H1 (cell line): ENCODE results near the gene HOXB6. TPM values are rescaled to one million over a fixed set of nuclear protein-coding genes. Genes with fewer than 3 reads are reported as not detected.

Source experiments
- CTCF ChIA-PET: fragments of 300-600 bp; sonication (Branson Sonifier 250); formaldehyde crosslinking; loops from one replicate; lab custom pipeline; 2021; ENCODE audit not compliant: partially characterized antibody; lab: Charles Lee
- POLR2A ChIA-PET: fragments of 300-600 bp; sonication (Branson Sonifier 250); formaldehyde crosslinking; loops from one replicate; lab custom pipeline; 2021; ENCODE audit warnings: inconsistent platforms; ENCODE audit not compliant: partially characterized antibody; lab: Charles Lee
- DNase-seq, 2 experiments: peaks; one replicate each; pipeline versions ENCODE4 v3.0.0 to v3.0.0-alpha.2; 2010 to 2022; ENCODE audit warnings: low spot score in 2 of 2, low read depth in 1 of 2, mixed read lengths in 1 of 2
- FAIRE-seq: peaks from 2 replicates; lab custom pipeline; 2011; peaks lifted over from hg19 to GRCh38; lab: Jason Lieb, UNC
- H2AFZ ChIP-seq: 2 replicates; pipeline ENCODE4 v1.8.1; 2012; ENCODE audit warnings: low read length, inconsistent platforms
- H2AK5ac ChIP-seq: 2 replicates; pipeline ENCODE4 v1.6.1; 2013; ENCODE audit warnings: low read depth, low read length
- H2BK120ac ChIP-seq: replicated peaks from 2 replicates; pipeline ENCODE3; 2013; ENCODE audit warnings: low read depth, low read length, inconsistent platforms
- H2BK12ac ChIP-seq: 2 replicates; pipeline ENCODE4 v1.6.1; 2013; ENCODE audit warnings: low read depth, low read length
- H2BK15ac ChIP-seq: 2 replicates; pipeline ENCODE4 v1.6.1; 2013; ENCODE audit warnings: low read length
- H2BK20ac ChIP-seq: 2 replicates; pipeline ENCODE4 v1.6.1; 2013; ENCODE audit warnings: low read length
- H2BK5ac ChIP-seq: 2 replicates; pipeline ENCODE4 v1.6.1; 2013; ENCODE audit warnings: low read depth, low read length
- H3K14ac ChIP-seq: 2 replicates; pipeline ENCODE4 v1.6.1; 2013; ENCODE audit warnings: inconsistent platforms; ENCODE audit not compliant: insufficient read length
- H3K18ac ChIP-seq: 2 replicates; pipeline ENCODE4 v1.6.1; 2013; ENCODE audit warnings: low read length; ENCODE audit errors: extremely low read depth
- H3K23ac ChIP-seq: 2 replicates; pipeline ENCODE4 v1.6.1; 2013; ENCODE audit warnings: inconsistent platforms; ENCODE audit not compliant: insufficient read length
- H3K23me2 ChIP-seq: 2 replicates; pipeline ENCODE4 v1.6.1; 2013; ENCODE audit warnings: low read depth, low read length
- H3K27ac ChIP-seq: 2 replicates; pipeline ENCODE4 v1.6.1; 2011; ENCODE audit warnings: low read depth, low read length, inconsistent platforms
- H3K27me3 ChIP-seq, 4 experiments: replicated peaks in 1 of 4; 1 replicate in 1 of 4; 2 replicates in 3 of 4; pipeline versions ENCODE4 v1.6.1 to v1.8.1; 2011 to 2013; ENCODE audit warnings: low read length in 3 of 4, mild to moderate bottlenecking in 3 of 4, inconsistent platforms in 2 of 4, mixed read lengths in 2 of 4, moderate library complexity in 1 of 4; ENCODE audit not compliant: control insufficient read depth in 3 of 4, insufficient read depth in 3 of 4; ENCODE audit errors: extremely low read depth in 1 of 4
- H3K36me3 ChIP-seq, 4 experiments: 2 replicates each; pipeline versions ENCODE4 v1.6.1 to v1.8.1; 2011 to 2013; ENCODE audit warnings: mild to moderate bottlenecking in 4 of 4, low read length in 3 of 4, moderate library complexity in 2 of 4, control low read depth in 1 of 4, inconsistent platforms in 1 of 4; ENCODE audit not compliant: insufficient read depth in 4 of 4, control insufficient read depth in 2 of 4
- H3K4ac ChIP-seq: replicated peaks from 2 replicates; pipeline ENCODE3; 2013; ENCODE audit warnings: low read length, low read depth, mixed read lengths, inconsistent platforms; ENCODE audit not compliant: insufficient read length
- H3K4me1 ChIP-seq, 4 experiments: replicated peaks in 1 of 4; 1 replicate in 1 of 4; 2 replicates in 3 of 4; pipeline versions ENCODE4 v1.6.1 to v1.8.1; 2011 to 2013; ENCODE audit warnings: low read length in 3 of 4, inconsistent platforms in 2 of 4, mixed read lengths in 1 of 4; ENCODE audit not compliant: insufficient read depth in 4 of 4, control insufficient read depth in 3 of 4
- H3K4me2 ChIP-seq, 2 experiments: 2 replicates each; pipeline versions ENCODE4 v1.6.1 to v1.8.1; 2011 to 2013; ENCODE audit warnings: low read depth in 2 of 2, low read length in 2 of 2, control low read depth in 1 of 2, inconsistent platforms in 1 of 2, mild to moderate bottlenecking in 1 of 2; ENCODE audit not compliant: insufficient read depth in 1 of 2
- H3K4me3 ChIP-seq, 4 experiments: fragments of 200-600, 300-600 bp in 1 of 4; sonication (generic), shearing (Covaris generic), sonication (Bioruptor Twin) in 1 of 4; 2 replicates each; pipeline versions ENCODE4 v1.5.1 to v1.8.1; 2011 to 2016; ENCODE audit warnings: low read length in 4 of 4, low read depth in 3 of 4, control low read depth in 2 of 4, inconsistent platforms in 2 of 4, mild to moderate bottlenecking in 2 of 4, mixed read lengths in 1 of 4, moderate library complexity in 1 of 4; ENCODE audit not compliant: insufficient read depth in 2 of 4; ENCODE audit errors: extremely low read depth in 1 of 4
- H3K56ac ChIP-seq: replicated peaks from 2 replicates; pipeline ENCODE3; 2013; ENCODE audit warnings: low read depth, mild to moderate bottlenecking, mixed read lengths, low read length, inconsistent platforms; ENCODE audit not compliant: insufficient read length
- H3K79me1 ChIP-seq: 2 replicates; pipeline ENCODE4 v1.6.1; 2013; ENCODE audit warnings: low read depth, low read length, control low read depth
- H3K79me2 ChIP-seq, 2 experiments: 2 replicates each; pipeline versions ENCODE4 v1.6.1 to v1.8.1; 2012 to 2013; ENCODE audit warnings: low read length in 2 of 2, mild to moderate bottlenecking in 2 of 2, inconsistent platforms in 1 of 2; ENCODE audit not compliant: insufficient read depth in 2 of 2, control insufficient read depth in 1 of 2
- H3K9ac ChIP-seq, 4 experiments: replicated peaks in 1 of 4; 1 replicate in 1 of 4; 2 replicates in 3 of 4; pipeline versions ENCODE4 v1.6.1 to v1.8.1; 2011 to 2013; ENCODE audit warnings: low read depth in 3 of 4, low read length in 3 of 4, control low read depth in 2 of 4, mild to moderate bottlenecking in 2 of 4, moderate library complexity in 2 of 4, inconsistent platforms in 1 of 4; ENCODE audit errors: extremely low read depth in 1 of 4
- H3K9me3 ChIP-seq, 2 experiments: 2 replicates each; pipeline versions ENCODE4 v1.6.1 to v1.8.1; 2012 to 2013; ENCODE audit warnings: mild to moderate bottlenecking in 2 of 2, moderate library complexity in 2 of 2, control low read depth in 1 of 2, inconsistent platforms in 1 of 2, low read depth in 1 of 2, low read length in 1 of 2, mixed read lengths in 1 of 2; ENCODE audit not compliant: insufficient read depth in 2 of 2
- H4K20me1 ChIP-seq, 2 experiments: replicated peaks in 1 of 2; 2 replicates each; pipeline versions ENCODE3 to v1.8.1; 2011 to 2013; ENCODE audit warnings: inconsistent platforms in 2 of 2, low read length in 2 of 2, mild to moderate bottlenecking in 1 of 2; ENCODE audit not compliant: insufficient read depth in 2 of 2, control insufficient read depth in 1 of 2
- H4K5ac ChIP-seq: 2 replicates; pipeline ENCODE4 v1.6.1; 2013; ENCODE audit warnings: low read length, low read depth, mixed read lengths, inconsistent platforms; ENCODE audit not compliant: insufficient read length
- H4K8ac ChIP-seq: 2 replicates; pipeline ENCODE4 v1.8.0; 2013; ENCODE audit warnings: mild to moderate bottlenecking, moderate library complexity, low read length, inconsistent platforms; ENCODE audit not compliant: insufficient read depth; ENCODE audit errors: extremely low read depth
- H4K91ac ChIP-seq: replicated peaks from 2 replicates; pipeline ENCODE3; 2013; ENCODE audit warnings: low read length, mixed read lengths, inconsistent platforms; ENCODE audit not compliant: insufficient read length
- BRCA1 ChIP-seq: IDR thresholded peaks from 2 replicates; pipeline ENCODE4 v1.6.1; 2012; ENCODE audit warnings: low read depth, low read length, improper control_type of control experiment
- RNF2 ChIP-seq: fragments of 200-900, 300-1000 bp; sonication (generic); IDR thresholded peaks from 2 replicates; pipeline ENCODE4 v1.7.1; 2016; ENCODE audit warnings: borderline replicate concordance, low read depth, mild to moderate bottlenecking, antibody characterized with exemption, low read length; ENCODE audit not compliant: poor library complexity, severe bottlenecking; ENCODE audit errors: missing control alignments
- WGBS, 2 experiments: shearing (Covaris generic) in 1 of 2; methylation state at CpG; one replicate each; pipeline versions ENCODE4 v1.1.6 to v1.1.7; 2013 to 2015; ENCODE audit warnings: low lambda C conversion rate in 2 of 2, mixed read lengths in 2 of 2, inconsistent platforms in 1 of 2, low coverage in 1 of 2, missing lambda C conversion rate in 1 of 2; ENCODE audit not compliant: insufficient replicate concordance in 2 of 2, insufficient coverage in 1 of 2, insufficient read length in 1 of 2; ENCODE audit errors: extremely low coverage in 1 of 2, missing lambda C conversion rate in 1 of 2; 5-methylcytosine and 5-hydroxymethylcytosine counted together
- polyA plus RNA-seq, 7 experiments: library from polyadenylated mRNA; depleted of rRNA in 3 of 7; stranded (reverse) in 5 of 7; unstranded in 2 of 7; fragments of >200 nt in 5 of 7; fragments of 200-250 nt in 2 of 7; gene quantifications; 1 replicate in 5 of 7; 2 replicates in 1 of 7; 4 replicates in 1 of 7; pipeline versions ENCODE4 v1.2.1 to v1.2.3, GENCODE V29; 2011 to 2013; ENCODE audit warnings: missing spikeins in 2 of 7, mixed read lengths in 2 of 7
- total RNA-seq: library from RNA; stranded (reverse); fragmentation: NEBNext Ultra II Directional; extraction: Animal tissue kit (Norgen Biotek cat#: 25700); gene quantifications from 2 replicates; pipeline ENCODE4 v1.2.1, GENCODE V29; 2021

Gene HOXB6
- total and polyA plus RNA-seq, 2 of the 8 experiments (the other 6 are each of a cell fraction or from before 2014, with no cell fraction given) = not detected

DNA sequence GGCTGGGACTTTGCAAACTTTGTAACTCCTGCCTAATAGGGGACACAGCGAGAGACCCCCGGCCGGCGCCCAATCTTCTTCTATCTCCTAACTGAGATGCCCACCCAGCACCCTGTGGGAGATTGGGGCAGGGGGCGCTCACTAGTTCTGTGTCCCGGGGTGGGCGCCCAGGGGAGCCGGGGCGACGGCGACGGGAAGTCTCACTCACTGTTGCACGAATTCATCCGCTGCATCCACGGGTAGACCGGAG, 7.3 kb downstream of the HOXB6 start:
- no peak overlapping the region for H3K9ac ChIP-seq
- H3K79me2 ChIP-seq = no peaks in the 10 kb centered on the region
- H3K79me1 ChIP-seq = no peaks in the 10 kb centered on the region
- no peak overlapping the region for H2BK120ac ChIP-seq
- no peak overlapping the region for H4K5ac ChIP-seq
- H3K4me1 ChIP-seq = peaks cover 0 to 12% (median 6%) of the 10 kb centered on the region in 4 experiments; a peak in 5 of 7 replicates
- no peak overlapping the region; the same call in 1 of the 2 replicates for H4K8ac ChIP-seq
- H3K9me3 ChIP-seq = no peaks in the 10 kb centered on the region
- H3K36me3 ChIP-seq = no peaks in the 10 kb centered on the region; a peak in 1 of 8 replicates
- ChIA-PET POLR2A (interaction anchor here (1.0 kb wide), 1 partner anchor 18 kb away, joined by 3 read pairs; no protein-coding TSS in a partner anchor), CTCF (interaction anchor here (0.6 to 2.1 kb wide), 4 partner anchors 21 to 299 kb away, joined by 3 to 8 read pairs (median 4); no protein-coding TSS in a partner anchor)
- no peak overlapping the region for H3K23ac ChIP-seq
- peaks cover 40 to 57% of the 10 kb centered on the region in 2 experiments for H4K20me1 ChIP-seq
- H2BK20ac ChIP-seq = no peak overlapping the region
- H4K91ac ChIP-seq = no peak overlapping the region
- no peak overlapping the region for H2AFZ ChIP-seq
- no peak overlapping the region for H3K4ac ChIP-seq
- 0 out of 2 replicates have a peak overlapping the region, but pooled peaks have one; percentile 81 for H2BK15ac ChIP-seq
- no peak overlapping the region for H3K56ac ChIP-seq
- H3K27me3 ChIP-seq = peaks cover 96 to 100% (median 99%) of the 10 kb centered on the region in 4 experiments
- H3K14ac ChIP-seq = no peak overlapping the region
- TF ChIP-seq BRCA1 (no peak), RNF2 (peak; percentile 89)
- FAIRE-seq = no peak
- peak overlapping the region; percentile 21 to 56; a peak in 3 of 4 replicates for H3K4me2 ChIP-seq
- H3K4me3 ChIP-seq = peak overlapping the region in 1 of 4 experiments; percentile 29; a peak in 1 of 8 replicates
- H3K23me2 ChIP-seq = no peaks in the 10 kb centered on the region; the same call in 1 of the 2 replicates
- no peak overlapping the region for H2BK5ac ChIP-seq
- no peak overlapping the region for H2AK5ac ChIP-seq
- H2BK12ac ChIP-seq = peak overlapping the region; percentile 39; the same call in 1 of the 2 replicates
- 8% methylated on average over 5 of the region's 16 CpGs; no CpG with 5 or more reads in 1 of the 2 experiments for WGBS, 2 experiments
- H3K27ac ChIP-seq = no peak overlapping the region
- no peak for DNase-seq
- no peak overlapping the region; the same call in none of the 2 replicates for H3K18ac ChIP-seq
